Activated effector memory CD4-positive, alpha-beta T cell treated with anti-CD3 and anti-CD28 coated beads, Interleukin-2, amount 50 U/mL, for 16 hours (primary cell): ENCODE measurements around the gene CACNA2D3.
"Not testable (repeated sequence)": the region's sequence is repeated elsewhere in the genome, so short reads cannot be mapped to it uniquely, and the experiment has no call there.

Experiments used
- DNase-seq: peaks from one replicate; pipeline ENCODE4 v3.0.0-alpha.2; 2020

The CACNA2D3 gene

DNA sequence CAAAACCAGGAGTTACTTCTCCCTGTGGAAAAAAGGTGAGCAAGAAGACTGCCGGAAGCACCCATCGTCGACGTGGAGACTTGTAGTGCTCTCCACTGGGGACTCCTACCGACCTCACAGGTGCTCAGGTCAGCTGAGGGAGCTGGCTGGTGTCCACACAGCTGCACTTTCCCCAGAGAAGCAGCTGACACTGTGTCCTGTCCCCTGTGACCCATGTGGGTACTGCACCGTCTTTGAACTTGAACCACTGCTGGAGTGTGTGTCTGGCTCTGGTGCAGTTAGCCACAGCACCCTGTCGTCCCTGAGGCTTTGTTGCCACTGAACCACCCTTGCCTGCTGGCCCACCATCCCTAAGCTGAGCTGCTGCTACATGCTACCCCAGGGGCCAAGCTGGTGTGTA lies 270.8 kb downstream of the CACNA2D3 start:
- DNase-seq: no peak

DNA sequence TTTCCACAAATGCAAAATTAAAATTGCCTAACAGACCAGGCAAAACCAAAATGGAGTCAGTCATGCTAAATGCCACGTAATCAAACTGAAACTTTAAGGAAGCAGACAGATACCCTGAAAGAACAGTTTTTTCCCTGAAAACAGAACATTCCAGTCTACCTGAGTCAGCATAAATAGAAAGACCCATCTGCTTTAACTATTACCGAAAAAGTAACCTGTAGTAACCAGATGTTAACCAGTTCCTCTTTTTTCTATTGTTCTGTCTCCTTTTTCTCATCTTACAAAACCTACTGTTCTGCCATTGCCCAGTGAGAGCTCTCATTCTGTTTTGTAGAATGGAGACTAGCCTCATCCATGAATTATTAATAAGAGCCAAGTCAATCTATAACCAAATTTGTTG lies 286.0 kb downstream of the CACNA2D3 start:
- DNase-seq: no peak

DNA sequence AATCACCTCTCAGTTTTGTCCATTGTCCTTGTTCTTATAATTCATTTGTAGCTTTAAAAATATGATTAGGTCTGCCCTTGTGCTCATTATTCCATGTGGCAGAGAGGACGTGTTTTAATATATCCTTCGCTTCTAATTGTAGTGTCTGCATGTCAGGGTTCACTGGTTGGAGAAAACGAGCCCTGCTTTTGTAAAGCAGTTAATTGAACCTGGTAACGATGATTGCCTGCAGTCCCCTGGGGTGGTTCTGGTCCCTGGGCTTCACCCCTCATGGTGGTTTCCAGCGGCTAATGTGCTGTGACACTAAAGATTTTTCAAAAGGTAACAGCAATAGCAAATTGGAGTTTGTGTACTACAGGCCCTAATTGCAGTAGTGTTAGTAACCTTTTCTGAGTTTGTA lies 299.6 kb downstream of the CACNA2D3 start:
- no peak for DNase-seq

DNA sequence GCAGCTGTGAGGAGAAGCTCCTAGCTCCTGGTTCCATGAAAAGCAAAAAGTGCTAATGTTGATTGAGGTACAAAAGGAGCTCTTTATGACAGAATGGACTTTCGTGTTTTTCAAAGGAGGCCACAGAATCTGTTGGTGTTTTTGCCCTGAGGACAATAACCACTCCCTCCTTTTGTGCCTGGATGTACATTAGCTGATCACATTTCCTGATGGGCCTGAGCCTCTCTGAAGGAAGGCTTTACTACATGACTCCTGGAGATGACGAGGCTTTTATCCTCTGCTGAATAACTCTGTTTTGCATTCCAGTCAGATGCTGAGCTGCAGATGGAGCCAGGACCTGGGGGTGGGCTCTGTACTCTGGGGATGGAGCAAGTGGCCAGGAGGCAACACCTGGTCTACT lies 301.9 kb downstream of the CACNA2D3 start:
- DNase-seq: no peak

DNA sequence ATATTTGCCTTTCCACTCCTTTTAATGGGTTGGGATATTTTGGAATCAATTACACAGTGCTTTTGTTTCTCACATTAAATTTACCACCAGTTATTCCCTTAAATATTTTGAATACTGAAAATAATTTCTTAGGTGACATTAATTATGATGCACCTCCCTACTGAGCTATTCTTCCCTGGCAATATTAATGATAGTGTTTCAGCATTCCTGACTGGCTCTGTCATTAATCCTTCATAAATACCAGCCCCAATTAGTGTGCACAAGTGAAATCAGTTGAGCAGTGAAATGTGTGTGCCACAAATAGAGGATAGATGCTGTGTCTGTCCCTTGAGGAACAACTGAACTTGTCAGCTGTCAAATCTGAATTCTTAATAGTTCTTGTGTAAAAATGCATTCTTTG lies 304.0 kb downstream of the CACNA2D3 start:
- no peak for DNase-seq

DNA sequence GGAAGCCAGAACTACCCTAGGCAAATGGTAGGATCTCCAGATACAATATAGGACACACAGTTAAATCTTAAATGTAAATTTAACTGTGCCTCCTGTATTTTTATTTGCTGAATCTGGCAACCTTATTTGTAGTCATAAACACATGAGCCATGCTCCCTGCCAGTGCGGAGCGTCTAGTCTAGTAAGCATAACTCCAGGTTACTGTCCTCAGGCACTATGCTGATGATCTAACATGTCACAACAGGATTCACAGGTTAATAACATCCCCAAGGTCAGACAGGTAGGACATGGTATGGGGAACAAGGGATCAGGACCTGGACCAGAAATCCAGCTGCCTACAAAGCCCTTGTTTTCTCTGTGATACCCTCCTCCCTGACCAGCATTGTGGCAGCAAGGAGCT lies 305.1 kb downstream of the CACNA2D3 start:
- DNase-seq: no peak

DNA sequence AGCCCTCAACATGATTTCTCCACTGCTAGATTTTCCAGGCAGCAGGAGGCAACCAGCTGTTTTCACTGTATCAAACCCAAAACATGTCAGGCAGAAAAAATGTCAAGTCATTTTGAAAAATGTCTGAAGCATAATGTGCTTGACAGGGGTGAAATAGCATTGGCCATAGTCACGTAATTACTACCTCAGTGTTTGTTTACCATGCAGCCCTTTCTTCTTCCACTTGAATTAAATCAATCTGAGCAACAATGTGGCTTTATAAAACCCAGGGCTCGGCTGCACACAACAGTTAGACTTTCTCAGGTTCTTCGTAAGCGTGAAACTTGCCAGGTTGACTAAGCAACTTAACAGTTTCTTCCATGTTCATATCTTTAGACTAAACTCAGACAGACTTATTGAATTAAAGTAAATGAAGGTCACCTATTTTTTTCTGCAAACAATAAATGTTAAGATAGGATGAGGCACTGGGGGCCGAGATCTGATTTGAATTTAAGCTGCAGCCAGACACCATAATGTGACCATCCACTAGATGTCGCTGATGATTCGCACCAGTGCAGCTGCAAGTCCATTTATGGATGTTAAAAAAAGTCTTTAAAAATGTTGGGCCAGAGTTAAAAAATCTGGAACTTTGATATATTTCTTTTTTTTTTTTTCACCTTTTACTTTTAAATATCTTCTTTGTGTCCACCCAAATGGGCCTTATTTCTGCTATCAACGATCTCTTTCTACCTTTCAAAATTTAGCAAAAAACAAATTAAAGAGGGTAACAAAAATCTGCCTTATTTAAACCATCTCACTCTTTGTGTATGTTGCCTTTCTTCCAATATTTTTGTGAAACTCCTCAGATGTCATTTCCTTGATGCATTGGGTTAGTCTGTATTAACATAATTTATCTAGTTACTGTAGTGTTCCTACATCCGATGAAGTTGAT lies 305.9 kb downstream of the CACNA2D3 start:
- DNase-seq: peak; percentile 64

DNA sequence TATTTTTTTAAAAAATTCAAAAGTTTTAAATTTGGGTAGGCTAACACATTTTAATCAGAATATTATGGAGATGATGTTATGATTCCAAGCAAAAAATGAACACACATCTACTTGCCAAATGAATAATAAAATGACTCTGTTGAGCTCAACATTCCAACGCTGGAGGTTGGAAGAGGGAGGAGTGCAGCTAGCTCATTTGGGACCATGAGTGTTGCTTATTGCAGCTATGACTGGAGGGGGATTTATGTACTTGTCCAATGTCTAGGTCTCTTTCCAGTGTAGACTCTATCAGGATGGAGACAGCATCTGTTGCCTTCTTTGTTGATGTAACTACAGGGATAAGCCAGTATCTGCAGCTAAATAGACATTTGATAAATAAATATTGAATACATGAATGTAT lies 310.6 kb downstream of the CACNA2D3 start:
- no peak for DNase-seq

DNA sequence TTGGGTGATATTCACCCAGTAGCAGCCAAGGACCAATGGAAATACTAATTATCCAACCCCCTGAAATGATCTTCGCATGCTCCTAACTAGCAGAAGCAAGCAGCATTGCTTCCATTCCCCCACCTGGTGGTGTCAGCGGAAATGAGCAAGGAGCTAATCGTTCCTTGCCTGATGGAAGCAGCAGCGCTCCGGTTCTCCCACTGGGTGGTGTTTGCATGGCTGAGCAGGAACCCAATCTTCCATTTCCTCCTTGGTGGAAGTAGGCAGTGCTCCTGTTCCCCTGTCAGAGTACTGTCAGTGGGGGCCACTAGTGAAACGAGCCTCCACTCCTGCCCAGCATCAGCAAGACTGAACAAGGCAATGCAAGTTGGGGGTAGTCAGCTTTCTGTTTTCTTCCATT lies 311.5 kb downstream of the CACNA2D3 start:
- no peak for DNase-seq

DNA sequence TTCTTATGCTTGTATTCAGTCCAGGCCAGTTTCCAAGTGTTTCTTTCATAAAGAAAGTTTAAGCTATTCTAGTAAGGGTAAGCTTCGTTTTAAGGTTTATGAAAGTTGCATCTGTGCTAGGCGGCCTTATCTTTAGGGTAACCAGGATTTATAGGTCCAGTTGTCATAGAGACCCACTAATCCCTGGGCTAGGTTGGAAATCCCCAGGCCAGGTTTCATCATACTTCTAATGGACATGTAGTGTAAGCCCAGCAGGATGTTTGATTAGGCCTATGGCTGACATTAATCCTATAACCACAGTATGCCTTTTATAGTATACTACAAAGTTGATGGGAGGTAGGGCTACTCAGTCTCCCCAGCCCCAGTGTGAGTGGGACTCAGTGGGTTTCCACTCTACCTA lies 312.4 kb downstream of the CACNA2D3 start:
- DNase-seq: no peak

DNA sequence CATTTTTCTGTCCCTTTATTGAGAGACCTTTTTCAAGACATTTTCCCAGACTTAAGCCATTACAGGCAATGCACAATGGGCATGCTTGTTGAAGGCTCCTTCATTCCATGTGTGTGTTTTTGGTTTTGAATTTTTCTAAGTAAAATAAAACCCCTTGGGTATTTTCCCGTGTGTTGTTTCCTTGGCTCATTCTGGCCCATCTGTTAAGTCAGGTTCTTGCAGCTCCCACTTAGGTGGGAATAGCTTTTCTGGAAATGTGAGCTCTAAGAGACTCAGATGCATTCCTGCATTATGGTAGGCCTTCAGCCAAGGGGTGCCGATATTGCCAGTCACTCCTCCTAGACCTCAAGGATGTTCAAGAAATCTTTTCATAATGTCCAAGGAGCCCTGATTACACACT lies 314.9 kb downstream of the CACNA2D3 start:
- DNase-seq: no peak

DNA sequence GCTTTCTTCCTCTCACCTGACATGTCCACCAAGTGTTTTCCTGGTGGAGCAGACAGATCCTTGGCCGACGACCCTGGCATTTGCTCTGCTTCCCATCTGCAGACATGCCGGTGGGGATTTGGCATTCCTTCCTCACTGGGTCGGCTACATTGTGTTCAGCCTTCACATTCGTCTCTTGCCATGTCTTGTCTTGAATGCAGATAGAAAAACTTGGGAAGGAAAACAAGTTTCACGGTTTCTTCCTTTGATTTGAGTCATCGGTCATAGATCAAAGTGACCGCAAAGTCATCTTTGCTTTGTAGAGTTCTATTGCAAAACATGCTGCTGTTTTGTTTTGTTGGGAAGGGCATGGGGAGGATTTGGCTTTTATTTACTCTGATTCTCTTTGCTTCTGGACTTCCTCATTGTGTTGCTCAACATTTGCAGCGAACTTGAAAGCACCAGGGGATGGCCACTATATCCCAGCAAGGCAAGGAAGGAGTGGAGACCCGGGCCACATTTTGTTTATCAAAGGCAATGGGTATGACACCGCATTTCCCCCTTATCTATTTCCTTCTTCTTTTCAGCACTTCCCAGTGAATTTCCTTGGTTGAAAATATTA lies 321.3 kb downstream of the CACNA2D3 start:
- DNase-seq: no peak

DNA sequence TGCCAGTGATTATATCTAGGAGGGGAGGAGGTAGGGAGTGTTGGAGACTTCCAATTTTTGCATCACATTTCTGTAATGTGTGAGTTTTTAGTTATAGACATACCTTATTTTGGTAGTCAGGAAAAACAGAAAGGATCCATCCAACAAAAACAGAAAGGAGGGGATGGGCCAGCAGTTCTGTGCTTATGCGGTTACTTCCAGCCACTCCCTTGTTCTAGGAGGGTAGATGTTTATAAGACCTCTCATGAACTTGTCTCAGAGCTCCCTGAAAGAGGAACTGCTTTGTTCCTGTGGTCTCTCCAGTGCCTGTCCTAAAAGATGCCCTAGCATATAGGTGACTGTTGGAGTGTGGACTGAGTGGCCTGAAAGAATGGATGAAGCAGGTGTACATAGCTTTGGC lies 323.3 kb downstream of the CACNA2D3 start:
- no peak for DNase-seq

DNA sequence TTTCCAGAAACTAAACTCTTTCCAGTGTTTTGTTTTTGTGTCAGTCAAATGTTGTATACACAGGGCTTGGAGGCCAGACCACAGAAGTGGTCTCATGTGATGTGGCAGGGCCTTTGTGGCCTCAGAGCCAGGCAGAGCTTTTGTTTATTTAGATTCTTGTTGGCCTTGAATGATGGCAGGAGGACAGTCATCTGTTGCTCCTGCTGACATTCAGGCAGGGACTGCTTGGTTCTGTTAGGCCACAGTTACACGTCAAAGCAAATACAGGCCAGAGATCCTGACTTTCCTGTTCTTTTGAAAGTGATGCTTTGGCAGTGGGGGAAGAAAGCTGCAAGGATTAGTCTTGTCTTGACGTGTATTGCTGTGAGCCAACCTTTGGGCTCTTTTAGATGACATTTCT lies 325.1 kb downstream of the CACNA2D3 start:
- no peak for DNase-seq

DNA sequence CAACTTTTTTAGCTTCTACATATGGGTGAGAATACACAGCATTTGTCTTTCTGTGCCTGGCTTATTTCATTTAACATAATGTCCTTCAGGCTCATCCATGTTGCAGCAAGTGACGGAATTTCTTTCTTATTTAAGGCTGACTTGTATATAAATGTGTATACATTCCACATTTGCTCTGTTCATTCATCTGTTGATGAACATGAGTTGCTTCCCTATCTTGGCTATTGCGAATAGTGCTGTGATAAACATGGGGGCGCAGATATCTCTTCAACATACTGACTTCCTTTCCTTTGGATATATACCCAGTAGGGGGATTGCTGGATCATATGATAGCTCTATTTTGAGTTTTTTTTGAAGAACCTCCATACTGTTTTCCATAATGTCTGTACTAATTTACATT lies 332.5 kb downstream of the CACNA2D3 start:
- no peak for DNase-seq

DNA sequence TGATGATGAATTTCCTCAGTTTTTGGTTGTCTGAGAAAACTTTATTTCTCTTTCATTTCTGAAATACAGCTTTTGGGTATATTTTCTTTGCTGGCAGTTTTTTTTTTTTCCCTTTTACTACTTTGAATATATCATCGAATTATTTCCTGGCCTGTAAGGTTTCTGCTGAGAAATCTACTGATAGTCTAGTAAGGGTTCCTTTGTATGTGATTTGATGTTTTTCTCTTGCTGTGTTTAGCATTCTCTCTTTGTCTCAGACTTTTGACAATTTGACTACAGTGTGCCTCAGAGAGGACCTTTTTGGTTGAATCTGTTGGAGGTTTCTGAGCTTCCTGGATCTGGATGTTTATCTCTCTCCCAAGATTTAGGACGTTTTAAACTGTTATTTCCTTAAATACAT lies 336.0 kb downstream of the CACNA2D3 start:
- DNase-seq: no peak

DNA sequence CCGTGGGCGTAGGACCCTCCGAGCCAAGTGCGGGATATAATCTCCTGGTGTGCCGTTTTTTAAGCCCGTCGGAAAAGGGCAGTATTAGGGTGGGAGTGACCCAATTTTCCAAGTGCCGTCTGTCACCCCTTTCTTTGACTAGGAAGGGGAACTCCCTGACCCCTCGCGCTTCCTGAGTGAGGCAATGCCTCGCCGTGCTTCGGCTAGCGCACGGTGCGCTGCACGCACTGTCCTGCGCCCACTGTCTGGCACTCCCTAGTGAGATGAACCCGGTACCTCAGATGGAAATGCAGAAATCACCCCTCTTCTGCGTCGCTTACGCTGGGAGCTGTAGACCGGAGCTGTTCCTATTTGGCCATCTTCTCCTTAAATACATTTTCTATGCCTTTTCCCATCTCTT lies 342.2 kb downstream of the CACNA2D3 start:
- not testable (repeated sequence) for DNase-seq

DNA sequence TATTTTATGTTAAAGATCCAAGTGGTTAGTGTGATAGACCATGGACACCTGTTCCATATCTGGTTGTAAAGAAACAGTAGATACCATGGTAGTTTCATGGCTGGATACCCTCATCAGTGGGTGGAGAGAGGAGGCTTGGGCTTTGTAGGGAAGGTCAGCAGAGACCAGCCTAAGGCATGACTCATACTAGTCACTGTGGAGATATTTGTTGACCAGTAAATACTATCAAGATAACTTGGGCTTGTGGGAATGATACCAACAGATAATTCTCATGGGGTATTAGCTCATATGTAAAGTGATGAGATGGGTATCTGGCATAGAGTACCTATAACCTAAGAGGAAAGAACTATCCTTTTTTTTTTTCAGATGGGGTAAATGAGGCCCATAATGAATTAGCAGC lies 354.5 kb downstream of the CACNA2D3 start:
- no peak for DNase-seq

DNA sequence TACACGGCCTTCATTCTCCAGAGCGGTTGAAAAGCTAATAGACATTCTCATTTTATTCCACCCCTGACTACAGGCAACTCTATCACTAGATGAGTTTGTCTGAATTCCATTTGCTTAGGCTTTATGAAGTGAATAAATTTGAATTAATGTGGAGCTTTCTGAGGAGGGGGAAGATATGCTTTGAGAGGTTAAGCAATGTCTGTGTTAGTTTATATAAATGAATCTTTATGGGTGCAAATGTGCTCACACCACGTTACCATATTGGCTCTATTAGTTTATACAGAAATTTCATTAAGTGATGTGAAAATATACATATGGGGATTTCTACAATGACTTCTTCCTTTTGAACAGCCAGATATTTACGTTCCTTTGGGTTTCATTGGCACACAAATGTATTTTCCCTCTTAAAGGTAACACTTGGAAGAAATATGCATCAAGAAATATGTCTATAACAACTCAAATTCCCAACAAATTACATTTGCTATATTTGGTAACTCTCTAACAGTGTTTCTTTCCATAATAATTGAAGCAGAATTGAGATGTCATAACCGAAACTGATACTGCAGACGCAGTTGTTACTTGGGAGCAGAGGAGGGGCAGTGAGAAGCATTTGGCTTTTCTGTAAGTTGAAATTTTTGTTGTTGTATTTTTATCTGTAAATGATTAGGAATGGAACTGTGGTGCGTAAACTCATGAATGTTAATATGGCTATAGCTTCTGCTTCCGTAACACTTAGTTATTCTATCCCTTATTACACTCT lies 359.4 kb downstream of the CACNA2D3 start:
- DNase-seq: no peak

DNA sequence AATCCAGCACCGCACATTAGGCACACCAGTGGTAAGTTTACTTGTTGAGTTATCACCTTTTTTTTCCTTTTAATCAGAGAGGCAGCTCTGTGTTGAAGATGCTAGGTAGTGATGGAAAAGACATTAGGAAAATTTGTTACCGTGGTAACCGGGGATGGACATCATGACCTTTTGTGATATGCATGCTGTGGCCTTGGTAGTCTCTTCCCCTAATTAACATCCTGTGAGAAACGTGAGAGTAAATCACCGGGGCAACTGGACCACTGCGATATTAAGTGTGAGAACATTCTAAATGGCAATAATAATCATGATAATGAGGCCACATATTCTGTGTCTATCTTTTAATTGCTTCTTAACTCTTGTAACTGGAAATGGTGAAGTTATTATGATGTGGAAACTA lies 362.0 kb downstream of the CACNA2D3 start:
- no peak for DNase-seq

DNA sequence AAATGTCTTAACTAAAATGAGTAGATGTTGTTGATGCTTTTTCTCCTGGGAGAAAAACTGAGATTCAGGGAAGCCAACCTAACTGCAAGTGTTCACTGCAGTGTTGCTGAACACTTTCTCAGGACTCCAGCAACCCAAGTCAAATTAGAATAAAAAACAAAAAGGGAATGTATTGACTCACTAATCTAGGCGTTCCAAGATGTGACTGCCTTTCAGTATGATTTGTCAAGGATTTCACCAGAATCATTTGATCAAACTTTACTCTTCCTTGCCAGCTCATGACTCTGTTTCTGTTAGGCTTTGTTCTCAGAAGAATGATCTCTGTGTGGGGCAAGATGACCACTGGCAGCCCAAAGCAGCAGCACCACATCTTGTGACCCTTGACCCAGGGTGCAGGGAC lies 364.0 kb downstream of the CACNA2D3 start:
- DNase-seq: no peak

DNA sequence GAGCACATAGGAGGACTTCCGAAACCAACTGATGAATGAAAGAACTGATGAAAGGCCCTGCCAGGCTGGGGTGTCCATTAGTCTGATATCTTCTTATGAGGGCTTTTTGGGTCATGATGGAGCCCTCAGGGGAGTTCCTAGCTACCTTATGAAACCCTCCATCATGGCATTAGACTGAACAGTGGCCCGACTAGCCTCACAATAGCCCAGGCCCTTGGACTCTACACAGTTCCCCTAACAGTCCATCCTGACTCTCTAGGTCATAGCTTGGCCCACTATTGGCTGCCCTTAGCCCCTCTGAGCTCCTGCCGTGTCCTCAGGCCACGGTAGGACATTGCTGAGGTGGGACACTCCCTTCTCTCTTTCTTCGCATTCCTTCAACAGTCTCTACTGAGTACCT lies 365.9 kb downstream of the CACNA2D3 start:
- no peak for DNase-seq

DNA sequence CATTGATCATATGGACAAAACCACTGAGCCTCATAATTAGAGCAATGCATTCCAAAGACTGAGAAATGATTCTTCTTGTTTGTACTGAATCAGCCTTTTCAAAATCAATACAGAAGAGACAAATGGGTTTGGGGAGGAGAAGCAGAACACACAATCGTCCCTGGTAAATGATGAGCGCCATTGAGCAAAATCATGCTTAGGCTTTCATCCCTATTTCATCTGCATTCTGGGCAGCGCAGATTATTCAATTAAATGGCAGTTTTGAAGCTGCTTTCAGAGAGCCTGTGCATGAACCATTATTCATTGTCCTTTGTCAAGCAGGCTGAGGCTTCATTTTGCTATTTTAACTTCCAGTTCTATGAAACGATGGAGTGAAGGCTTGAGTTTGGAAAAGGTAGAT lies 371.9 kb downstream of the CACNA2D3 start:
- no peak for DNase-seq

DNA sequence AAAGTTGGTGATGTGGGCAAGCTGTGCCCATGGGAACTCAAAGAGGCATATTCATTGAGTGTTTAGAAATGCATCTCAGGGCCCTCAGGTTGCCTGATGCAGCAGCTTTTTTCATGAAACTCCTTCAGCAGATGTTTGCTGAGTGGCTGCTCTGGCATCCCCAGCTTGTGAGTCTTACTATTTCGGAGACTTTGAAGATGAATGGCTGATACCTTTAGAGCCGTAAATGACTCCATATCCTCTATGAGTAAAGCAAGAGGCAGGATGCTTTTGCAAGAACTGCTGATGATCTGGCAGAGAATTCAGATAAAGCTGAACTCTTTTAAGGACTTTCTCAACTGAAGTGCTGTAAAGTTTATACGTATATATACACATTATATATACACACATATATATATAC lies 384.3 kb downstream of the CACNA2D3 start:
- no peak for DNase-seq
